ENCODE measurements around the gene FKBP1B. TPM values are rescaled to one million over a fixed set of nuclear protein-coding genes. Genes with fewer than 3 reads are reported as not detected.
"Not testable (repeated sequence)": the region's sequence is repeated elsewhere in the genome, so short reads cannot be mapped to it uniquely, and the experiment has no call there.

The FKBP1B gene
- total RNA-seq, 4 donors from 2014 or later: 6.4 to 82.1 (median 6.8) TPM

- H3K27me3 ChIP-seq: peaks cover 0 to 8% of the 10 kb centered on the region in 2 donors
- no peak overlapping the region for H3K4me3 ChIP-seq
- DNase-seq: no peak
- no peaks in the 10 kb centered on the region for H3K36me3 ChIP-seq
- intact Hi-C loops (cut with DNase I; ENCODE audit: low total_unique reads): no loop called here
- no peaks in the 10 kb centered on the region for H3K9me3 ChIP-seq
- H3K27ac ChIP-seq: no peak overlapping the region
- no peak for TF ChIP-seq CTCF (IDR thresholded peaks at IDR 0.05)
- TF ChIP-seq POLR2A (IDR thresholded peaks at IDR 0.05): no peak
- peaks cover 0 to 6% of the 10 kb centered on the region in 2 donors for H3K4me1 ChIP-seq
Observed at GRCh38 chr2:24010477-24011249, 38.9 kb upstream of the FKBP1B start.

GRCh38 chr2:24011250-24012104, 38.1 kb upstream of the FKBP1B start:
- Histone ChIP-seq H3K9me3 (no peaks in the 10 kb centered on the region), H3K27ac (no peak overlapping the region), H3K4me1 (peaks cover 0 to 6% of the 10 kb centered on the region in 2 donors), H3K27me3 (peaks cover 0 to 8% of the 10 kb centered on the region in 2 donors), H3K36me3 (no peaks in the 10 kb centered on the region), H3K4me3 (no peak overlapping the region)
- TF ChIP-seq POLR2A (IDR thresholded peaks at IDR 0.05) (no peak), CTCF (IDR thresholded peaks at IDR 0.05) (no peak)
- no peak for DNase-seq
- intact Hi-C loops (cut with DNase I; ENCODE audit: low total_unique reads): no loop called here

DNA sequence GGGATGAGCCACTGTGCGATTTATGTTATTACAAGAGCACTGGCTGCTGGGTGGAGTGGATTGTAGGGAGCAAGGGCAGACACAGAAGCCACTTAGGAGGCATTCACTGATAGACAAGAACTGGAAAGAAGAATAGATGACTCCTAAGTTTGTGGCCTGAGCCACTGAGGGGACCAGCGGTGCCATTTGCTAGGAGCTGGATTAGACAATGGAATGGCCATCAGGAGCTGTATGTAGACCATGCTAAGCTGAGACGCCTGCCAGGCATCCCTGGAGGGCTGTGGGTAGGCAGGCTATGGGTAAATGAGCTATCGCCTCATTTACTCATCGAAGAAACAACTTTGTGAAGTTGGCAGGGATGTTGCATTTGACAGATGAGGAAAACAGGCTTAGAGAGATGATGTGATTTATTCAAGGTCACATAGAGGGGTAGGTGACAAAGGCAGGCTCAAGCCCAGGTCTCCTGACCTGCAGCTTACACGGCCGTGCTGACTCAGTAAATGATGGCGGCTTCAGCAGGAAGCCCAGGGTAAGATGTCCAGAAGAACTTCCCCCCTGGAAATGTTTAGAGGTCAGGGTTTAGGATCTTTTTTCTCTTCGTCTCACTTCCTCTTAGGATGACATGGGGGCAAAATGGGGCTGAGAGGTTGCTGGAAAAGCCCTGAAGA, 36.9 kb upstream of the FKBP1B start:
- H3K9me3 ChIP-seq: no peaks in the 10 kb centered on the region
- peaks cover 0 to 6% of the 10 kb centered on the region in 2 donors for H3K4me1 ChIP-seq
- peaks cover 0 to 8% of the 10 kb centered on the region in 2 donors for H3K27me3 ChIP-seq
- DNase-seq: no peak
- TF ChIP-seq CTCF (IDR thresholded peaks at IDR 0.05) (no peak), POLR2A (IDR thresholded peaks at IDR 0.05) (no peak)
- no peak overlapping the region for H3K27ac ChIP-seq
- intact Hi-C loops (cut with DNase I; ENCODE audit: low total_unique reads): no loop called here
- H3K36me3 ChIP-seq: no peaks in the 10 kb centered on the region
- H3K4me3 ChIP-seq: no peak overlapping the region

DNA sequence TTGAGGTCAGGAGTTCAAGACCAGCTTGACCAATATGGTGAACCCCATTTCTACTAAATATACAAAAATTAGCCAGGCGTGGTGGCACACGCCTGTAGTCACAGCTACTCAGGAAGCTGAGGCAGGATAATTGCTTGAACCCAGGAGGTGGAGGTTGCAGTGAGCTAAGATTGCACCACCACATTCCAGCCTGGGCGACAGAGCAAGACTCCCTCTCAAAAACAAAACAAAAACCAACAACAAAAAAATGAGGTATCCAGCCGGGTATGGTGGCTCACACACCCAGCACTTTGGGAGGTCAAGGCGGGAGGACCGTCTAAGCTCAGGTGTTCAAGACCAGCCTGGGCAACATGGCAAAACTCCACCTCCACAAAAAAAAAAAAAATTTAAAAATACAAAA, 34.6 kb upstream of the FKBP1B start:
- H3K9me3 ChIP-seq; DNase-seq; H3K27me3 ChIP-seq; H3K27ac ChIP-seq; intact Hi-C loops (cut with DNase I; ENCODE audit: low total_unique reads); H3K4me3 ChIP-seq; H3K4me1 ChIP-seq; H3K36me3 ChIP-seq: not testable (repeated sequence)

- no peaks in the 10 kb centered on the region for H3K4me1 ChIP-seq
- no peaks in the 10 kb centered on the region for H3K9me3 ChIP-seq
- DNase-seq: no peak
- H3K27ac ChIP-seq: no peak overlapping the region
- intact Hi-C loops (cut with DNase I; ENCODE audit: low total_unique reads): no loop called here
- H3K27me3 ChIP-seq: no peaks in the 10 kb centered on the region
- no peaks in the 10 kb centered on the region for H3K36me3 ChIP-seq
- TF ChIP-seq POLR2A (IDR thresholded peaks at IDR 0.05) (no peak), CTCF (IDR thresholded peaks at IDR 0.05) (no peak)
- H3K4me3 ChIP-seq: no peak overlapping the region
Observed at GRCh38 chr2:24015562-24016375, 33.8 kb upstream of the FKBP1B start.
